ENCODE measurements around the gene CARMIL3.

DNA sequence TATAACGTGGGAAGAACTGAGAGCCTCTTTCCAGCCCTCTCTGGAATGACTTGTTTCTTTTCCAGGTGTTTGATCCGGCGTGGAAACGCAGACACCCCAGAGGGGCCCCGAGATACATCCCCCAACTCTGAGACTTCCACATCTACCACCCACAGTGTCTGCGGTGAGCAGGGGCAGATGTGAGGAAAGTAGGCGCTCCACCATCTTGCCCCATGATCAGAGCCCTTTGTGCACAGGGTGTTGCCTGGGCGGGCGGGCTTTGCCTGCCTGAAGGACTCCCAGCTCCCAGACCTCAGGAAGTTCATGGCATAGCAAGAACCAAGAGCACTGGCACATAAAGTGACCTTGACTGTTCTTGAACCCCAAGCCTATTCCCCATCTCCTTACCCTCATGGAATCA lies 2.8 kb downstream of the CARMIL3 start:
- TF ChIP-seq, protein P1, sequence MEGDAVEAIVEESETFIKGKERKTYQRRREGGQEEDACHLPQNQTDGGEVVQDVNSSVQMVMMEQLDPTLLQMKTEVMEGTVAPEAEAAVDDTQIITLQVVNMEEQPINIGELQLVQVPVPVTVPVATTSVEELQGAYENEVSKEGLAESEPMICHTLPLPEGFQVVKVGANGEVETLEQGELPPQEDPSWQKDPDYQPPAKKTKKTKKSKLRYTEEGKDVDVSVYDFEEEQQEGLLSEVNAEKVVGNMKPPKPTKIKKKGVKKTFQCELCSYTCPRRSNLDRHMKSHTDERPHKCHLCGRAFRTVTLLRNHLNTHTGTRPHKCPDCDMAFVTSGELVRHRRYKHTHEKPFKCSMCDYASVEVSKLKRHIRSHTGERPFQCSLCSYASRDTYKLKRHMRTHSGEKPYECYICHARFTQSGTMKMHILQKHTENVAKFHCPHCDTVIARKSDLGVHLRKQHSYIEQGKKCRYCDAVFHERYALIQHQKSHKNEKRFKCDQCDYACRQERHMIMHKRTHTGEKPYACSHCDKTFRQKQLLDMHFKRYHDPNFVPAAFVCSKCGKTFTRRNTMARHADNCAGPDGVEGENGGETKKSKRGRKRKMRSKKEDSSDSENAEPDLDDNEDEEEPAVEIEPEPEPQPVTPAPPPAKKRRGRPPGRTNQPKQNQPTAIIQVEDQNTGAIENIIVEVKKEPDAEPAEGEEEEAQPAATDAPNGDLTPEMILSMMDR (IDR thresholded peaks at IDR 0.05) = no peak
- TF ChIP-seq POLR2A (IDR thresholded peaks at IDR 0.05) = no peak
